H1 (cell line): ENCODE measurements around the gene ZNF687. TPM values are rescaled to one million over a fixed set of nuclear protein-coding genes. Genes with fewer than 3 reads are reported as not detected.

Source experiments
- CTCF ChIA-PET: fragments of 300-600 bp; sonication (Branson Sonifier 250); formaldehyde crosslinking; loops from one replicate; lab custom pipeline; 2021; ENCODE audit not compliant: partially characterized antibody; lab: Charles Lee
- POLR2A ChIA-PET: fragments of 300-600 bp; sonication (Branson Sonifier 250); formaldehyde crosslinking; loops from one replicate; lab custom pipeline; 2021; ENCODE audit warnings: inconsistent platforms; ENCODE audit not compliant: partially characterized antibody; lab: Charles Lee
- DNase-seq, 2 experiments: peaks; one replicate each; pipeline versions ENCODE4 v3.0.0 to v3.0.0-alpha.2; 2010 to 2022; ENCODE audit warnings: low spot score in 2 of 2, low read depth in 1 of 2, mixed read lengths in 1 of 2
- FAIRE-seq: peaks from 2 replicates; lab custom pipeline; 2011; peaks lifted over from hg19 to GRCh38; lab: Jason Lieb, UNC
- H2AFZ ChIP-seq: 2 replicates; pipeline ENCODE4 v1.8.1; 2012; ENCODE audit warnings: low read length, inconsistent platforms
- H2AK5ac ChIP-seq: 2 replicates; pipeline ENCODE4 v1.6.1; 2013; ENCODE audit warnings: low read depth, low read length
- H2BK120ac ChIP-seq: replicated peaks from 2 replicates; pipeline ENCODE3; 2013; ENCODE audit warnings: low read depth, low read length, inconsistent platforms
- H2BK12ac ChIP-seq: 2 replicates; pipeline ENCODE4 v1.6.1; 2013; ENCODE audit warnings: low read depth, low read length
- H2BK15ac ChIP-seq: 2 replicates; pipeline ENCODE4 v1.6.1; 2013; ENCODE audit warnings: low read length
- H2BK20ac ChIP-seq: 2 replicates; pipeline ENCODE4 v1.6.1; 2013; ENCODE audit warnings: low read length
- H2BK5ac ChIP-seq: 2 replicates; pipeline ENCODE4 v1.6.1; 2013; ENCODE audit warnings: low read depth, low read length
- H3K14ac ChIP-seq: 2 replicates; pipeline ENCODE4 v1.6.1; 2013; ENCODE audit warnings: inconsistent platforms; ENCODE audit not compliant: insufficient read length
- H3K18ac ChIP-seq: 2 replicates; pipeline ENCODE4 v1.6.1; 2013; ENCODE audit warnings: low read length; ENCODE audit errors: extremely low read depth
- H3K23ac ChIP-seq: 2 replicates; pipeline ENCODE4 v1.6.1; 2013; ENCODE audit warnings: inconsistent platforms; ENCODE audit not compliant: insufficient read length
- H3K23me2 ChIP-seq: 2 replicates; pipeline ENCODE4 v1.6.1; 2013; ENCODE audit warnings: low read depth, low read length
- H3K27ac ChIP-seq: 2 replicates; pipeline ENCODE4 v1.6.1; 2011; ENCODE audit warnings: low read depth, low read length, inconsistent platforms
- H3K27me3 ChIP-seq, 4 experiments: replicated peaks in 1 of 4; 1 replicate in 1 of 4; 2 replicates in 3 of 4; pipeline versions ENCODE4 v1.6.1 to v1.8.1; 2011 to 2013; ENCODE audit warnings: low read length in 3 of 4, mild to moderate bottlenecking in 3 of 4, inconsistent platforms in 2 of 4, mixed read lengths in 2 of 4, moderate library complexity in 1 of 4; ENCODE audit not compliant: control insufficient read depth in 3 of 4, insufficient read depth in 3 of 4; ENCODE audit errors: extremely low read depth in 1 of 4
- H3K36me3 ChIP-seq, 4 experiments: 2 replicates each; pipeline versions ENCODE4 v1.6.1 to v1.8.1; 2011 to 2013; ENCODE audit warnings: mild to moderate bottlenecking in 4 of 4, low read length in 3 of 4, moderate library complexity in 2 of 4, control low read depth in 1 of 4, inconsistent platforms in 1 of 4; ENCODE audit not compliant: insufficient read depth in 4 of 4, control insufficient read depth in 2 of 4
- H3K4ac ChIP-seq: replicated peaks from 2 replicates; pipeline ENCODE3; 2013; ENCODE audit warnings: low read length, low read depth, mixed read lengths, inconsistent platforms; ENCODE audit not compliant: insufficient read length
- H3K4me1 ChIP-seq, 4 experiments: replicated peaks in 1 of 4; 1 replicate in 1 of 4; 2 replicates in 3 of 4; pipeline versions ENCODE4 v1.6.1 to v1.8.1; 2011 to 2013; ENCODE audit warnings: low read length in 3 of 4, inconsistent platforms in 2 of 4, mixed read lengths in 1 of 4; ENCODE audit not compliant: insufficient read depth in 4 of 4, control insufficient read depth in 3 of 4
- H3K4me2 ChIP-seq, 2 experiments: 2 replicates each; pipeline versions ENCODE4 v1.6.1 to v1.8.1; 2011 to 2013; ENCODE audit warnings: low read depth in 2 of 2, low read length in 2 of 2, control low read depth in 1 of 2, inconsistent platforms in 1 of 2, mild to moderate bottlenecking in 1 of 2; ENCODE audit not compliant: insufficient read depth in 1 of 2
- H3K4me3 ChIP-seq, 4 experiments: fragments of 200-600, 300-600 bp in 1 of 4; sonication (generic), shearing (Covaris generic), sonication (Bioruptor Twin) in 1 of 4; 2 replicates each; pipeline versions ENCODE4 v1.5.1 to v1.8.1; 2011 to 2016; ENCODE audit warnings: low read length in 4 of 4, low read depth in 3 of 4, control low read depth in 2 of 4, inconsistent platforms in 2 of 4, mild to moderate bottlenecking in 2 of 4, mixed read lengths in 1 of 4, moderate library complexity in 1 of 4; ENCODE audit not compliant: insufficient read depth in 2 of 4; ENCODE audit errors: extremely low read depth in 1 of 4
- H3K56ac ChIP-seq: replicated peaks from 2 replicates; pipeline ENCODE3; 2013; ENCODE audit warnings: low read depth, mild to moderate bottlenecking, mixed read lengths, low read length, inconsistent platforms; ENCODE audit not compliant: insufficient read length
- H3K79me1 ChIP-seq: 2 replicates; pipeline ENCODE4 v1.6.1; 2013; ENCODE audit warnings: low read depth, low read length, control low read depth
- H3K79me2 ChIP-seq, 2 experiments: 2 replicates each; pipeline versions ENCODE4 v1.6.1 to v1.8.1; 2012 to 2013; ENCODE audit warnings: low read length in 2 of 2, mild to moderate bottlenecking in 2 of 2, inconsistent platforms in 1 of 2; ENCODE audit not compliant: insufficient read depth in 2 of 2, control insufficient read depth in 1 of 2
- H3K9ac ChIP-seq, 4 experiments: replicated peaks in 1 of 4; 1 replicate in 1 of 4; 2 replicates in 3 of 4; pipeline versions ENCODE4 v1.6.1 to v1.8.1; 2011 to 2013; ENCODE audit warnings: low read depth in 3 of 4, low read length in 3 of 4, control low read depth in 2 of 4, mild to moderate bottlenecking in 2 of 4, moderate library complexity in 2 of 4, inconsistent platforms in 1 of 4; ENCODE audit errors: extremely low read depth in 1 of 4
- H3K9me3 ChIP-seq, 2 experiments: 2 replicates each; pipeline versions ENCODE4 v1.6.1 to v1.8.1; 2012 to 2013; ENCODE audit warnings: mild to moderate bottlenecking in 2 of 2, moderate library complexity in 2 of 2, control low read depth in 1 of 2, inconsistent platforms in 1 of 2, low read depth in 1 of 2, low read length in 1 of 2, mixed read lengths in 1 of 2; ENCODE audit not compliant: insufficient read depth in 2 of 2
- H4K20me1 ChIP-seq, 2 experiments: replicated peaks in 1 of 2; 2 replicates each; pipeline versions ENCODE3 to v1.8.1; 2011 to 2013; ENCODE audit warnings: inconsistent platforms in 2 of 2, low read length in 2 of 2, mild to moderate bottlenecking in 1 of 2; ENCODE audit not compliant: insufficient read depth in 2 of 2, control insufficient read depth in 1 of 2
- H4K5ac ChIP-seq: 2 replicates; pipeline ENCODE4 v1.6.1; 2013; ENCODE audit warnings: low read length, low read depth, mixed read lengths, inconsistent platforms; ENCODE audit not compliant: insufficient read length
- H4K8ac ChIP-seq: 2 replicates; pipeline ENCODE4 v1.8.0; 2013; ENCODE audit warnings: mild to moderate bottlenecking, moderate library complexity, low read length, inconsistent platforms; ENCODE audit not compliant: insufficient read depth; ENCODE audit errors: extremely low read depth
- H4K91ac ChIP-seq: replicated peaks from 2 replicates; pipeline ENCODE3; 2013; ENCODE audit warnings: low read length, mixed read lengths, inconsistent platforms; ENCODE audit not compliant: insufficient read length
- KDM5A ChIP-seq: fragments of 200-600 bp; IDR thresholded peaks from 2 replicates; pipeline ENCODE4 v1.7.1; 2012; ENCODE audit warnings: mild to moderate bottlenecking, low read length, inconsistent platforms, mixed read lengths
- POLR2A ChIP-seq, 2 experiments: IDR thresholded peaks; 1 replicate in 1 of 2; 2 replicates in 1 of 2; pipeline ENCODE4 v1.6.1; 2011; ENCODE audit warnings: low read depth in 2 of 2, low read length in 2 of 2, mild to moderate bottlenecking in 2 of 2; ENCODE audit errors: control extremely low read depth in 1 of 2
- WGBS, 2 experiments: shearing (Covaris generic) in 1 of 2; methylation state at CpG; one replicate each; pipeline versions ENCODE4 v1.1.6 to v1.1.7; 2013 to 2015; ENCODE audit warnings: low lambda C conversion rate in 2 of 2, mixed read lengths in 2 of 2, inconsistent platforms in 1 of 2, low coverage in 1 of 2, missing lambda C conversion rate in 1 of 2; ENCODE audit not compliant: insufficient replicate concordance in 2 of 2, insufficient coverage in 1 of 2, insufficient read length in 1 of 2; ENCODE audit errors: extremely low coverage in 1 of 2, missing lambda C conversion rate in 1 of 2; 5-methylcytosine and 5-hydroxymethylcytosine counted together
- polyA plus RNA-seq, 7 experiments: library from polyadenylated mRNA; depleted of rRNA in 3 of 7; stranded (reverse) in 5 of 7; unstranded in 2 of 7; fragments of >200 nt in 5 of 7; fragments of 200-250 nt in 2 of 7; gene quantifications; 1 replicate in 5 of 7; 2 replicates in 1 of 7; 4 replicates in 1 of 7; pipeline versions ENCODE4 v1.2.1 to v1.2.3, GENCODE V29; 2011 to 2013; ENCODE audit warnings: missing spikeins in 2 of 7, mixed read lengths in 2 of 7
- total RNA-seq: library from RNA; stranded (reverse); fragmentation: NEBNext Ultra II Directional; extraction: Animal tissue kit (Norgen Biotek cat#: 25700); gene quantifications from 2 replicates; pipeline ENCODE4 v1.2.1, GENCODE V29; 2021

The ZNF687 gene
- total and polyA plus RNA-seq, 2 of the 8 experiments (the other 6 are each of a cell fraction or from before 2014, with no cell fraction given): 45.9 to 69.9 TPM

DNA sequence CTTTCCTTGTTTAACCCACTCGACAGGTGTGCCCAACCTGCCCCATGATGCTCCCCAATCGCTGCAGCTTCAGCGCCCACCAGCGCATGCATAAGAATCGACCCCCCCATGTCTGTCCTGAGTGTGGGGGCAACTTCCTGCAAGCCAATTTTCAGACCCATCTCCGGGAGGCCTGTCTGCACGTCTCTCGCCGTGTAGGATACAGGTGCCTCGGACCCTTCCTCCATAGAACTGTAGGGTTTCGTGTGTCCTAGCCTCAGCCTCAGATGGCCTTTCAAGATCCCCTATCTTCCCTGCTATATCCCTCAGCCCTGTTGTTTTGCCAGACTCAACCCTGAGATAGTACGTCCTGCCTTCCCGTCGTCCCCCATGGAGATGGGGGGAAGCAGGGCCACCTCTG is 6.4 kb downstream of the ZNF687 start:
- no peak overlapping the region for H3K9ac ChIP-seq
- 91% methylated on average over 14 of the region's 14 CpGs; no CpG with 5 or more reads in 1 of the 2 experiments for WGBS, 2 experiments
- POLR2A ChIA-PET: interaction anchor here (1.0 to 11.6 kb wide), 7 partner anchors 7 to 54 kb away, joined by 3 to 213 read pairs (median 4); no protein-coding TSS in a partner anchor

More for the DNA sequence above, 6.4 kb downstream of the ZNF687 start:
- Histone ChIP-seq H3K27ac (no peak overlapping the region), H3K4me2 (no peak overlapping the region), H3K18ac (no peak overlapping the region), H2BK20ac (no peak overlapping the region), H2BK12ac (no peak overlapping the region), H3K27me3 (no peaks in the 10 kb centered on the region), H2AFZ (no peak overlapping the region), H4K91ac (no peak overlapping the region), H3K14ac (no peak overlapping the region), H2BK120ac (no peak overlapping the region), H3K4me1 (peaks cover 5 to 10% (median 6%) of the 10 kb centered on the region in 4 experiments; a peak in 6 of 7 replicates), H3K79me2 (peaks cover 0 to 26% of the 10 kb centered on the region in 2 experiments; a peak in 2 of 4 replicates), H3K9me3 (no peaks in the 10 kb centered on the region), H3K23me2 (no peaks in the 10 kb centered on the region; the same call in 1 of the 2 replicates), H4K8ac (peak overlapping the region; percentile 45; the same call in 1 of the 2 replicates), H3K23ac (no peak overlapping the region), H2BK15ac (no peak overlapping the region), H4K5ac (no peak overlapping the region), H3K4ac (no peak overlapping the region), H2AK5ac (no peak overlapping the region), H4K20me1 (peaks cover 7 to 31% of the 10 kb centered on the region in 2 experiments), H3K79me1 (peaks cover 16% of the 10 kb centered on the region; the same call in 1 of the 2 replicates), H2BK5ac (no peak overlapping the region; the same call in 1 of the 2 replicates), H3K36me3 (peaks cover 26 to 78% (median 44%) of the 10 kb centered on the region in 4 experiments), H3K56ac (no peak overlapping the region), H3K4me3 (no peak overlapping the region)
- FAIRE-seq: no peak
- no peak for DNase-seq
- CTCF ChIA-PET: no interaction called here
- TF ChIP-seq KDM5A (no peak), POLR2A (IDR thresholded peaks at IDR 0.05; ENCODE audit: control extremely low read depth in 1 of 2, low read depth in 2 of 2, low read length in 2 of 2) (0 out of 3 replicates have a peak, but pooled peaks of 1 of the 2 experiments have one; percentile 12)
